ENCODE measurements around the gene POLR3K.
"Not testable (repeated sequence)": the region's sequence is repeated elsewhere in the genome, so short reads cannot be mapped to it uniquely, and the experiment has no call there.

Gene POLR3K

GRCh38 chr16:42069-42457 is 11.3 kb downstream of the POLR3K start:
- DNase-seq = no peak

GRCh38 chr16:41439-42068 is 11.9 kb downstream of the POLR3K start:
- no peak for DNase-seq

DNA sequence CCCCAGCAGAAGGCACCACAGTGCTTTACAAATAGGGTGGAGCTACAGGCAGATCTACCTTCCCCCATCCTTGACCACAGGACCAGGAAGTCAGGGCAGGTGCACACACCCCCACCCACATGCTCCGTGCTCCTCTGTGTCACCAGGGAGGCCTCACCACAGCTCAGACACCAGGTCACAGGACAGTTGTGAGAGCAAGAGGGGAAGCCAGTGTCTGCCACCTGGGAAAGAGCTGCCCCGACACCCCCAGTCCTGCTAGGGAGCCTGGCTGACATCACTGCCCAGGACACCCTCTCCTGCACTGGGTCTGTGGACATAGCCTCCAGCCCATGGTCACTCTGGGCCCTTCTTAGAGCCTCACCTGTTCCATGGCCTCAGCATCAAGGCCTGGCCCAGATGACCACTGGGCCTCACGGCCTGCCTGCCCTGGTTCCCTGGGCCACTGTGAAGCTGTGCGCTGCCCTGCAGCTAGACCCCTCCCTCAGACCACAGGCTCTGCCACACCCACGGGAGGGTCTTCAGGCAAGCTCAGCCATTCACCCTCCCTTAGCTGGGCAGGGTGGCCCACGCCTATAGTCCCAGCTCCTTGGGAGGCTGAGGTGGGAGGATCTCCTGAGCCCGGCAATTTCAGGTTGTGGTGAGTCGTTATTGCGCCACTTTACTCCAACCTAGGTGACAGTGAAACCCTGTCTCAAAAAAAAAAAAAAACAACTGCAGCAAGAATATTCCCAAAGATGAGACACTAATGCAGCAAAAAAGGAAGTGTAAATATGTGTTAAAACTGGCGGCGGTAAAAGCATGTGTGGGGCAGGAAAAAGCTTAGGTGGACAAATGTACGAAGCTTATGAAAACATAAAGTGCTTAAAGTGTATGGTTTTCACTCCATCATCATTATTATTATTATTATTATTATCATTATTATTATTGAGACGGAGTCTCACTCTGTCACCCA is 14.2 kb downstream of the POLR3K start:
- DNase-seq = peak; percentile 47

DNA sequence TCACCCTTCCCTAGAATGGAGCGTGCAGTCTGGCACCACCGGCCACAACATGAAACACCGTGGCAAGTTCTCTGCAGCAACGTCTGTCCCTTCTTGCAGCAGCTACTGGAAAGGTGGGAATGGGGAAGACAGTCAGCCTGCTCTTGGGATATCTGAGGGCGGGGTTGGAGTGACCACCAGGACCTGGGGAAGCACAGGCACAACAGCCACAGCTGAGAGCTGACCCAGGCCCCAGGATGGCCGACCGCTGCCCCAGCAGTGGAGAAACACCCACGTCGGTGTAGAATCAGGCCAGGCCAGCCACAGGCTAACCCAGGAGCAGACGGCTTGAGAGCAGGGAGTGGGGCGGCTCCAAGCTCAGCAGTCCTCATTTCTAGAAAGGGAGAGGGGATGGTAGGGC is 15.2 kb downstream of the POLR3K start:
- DNase-seq = not testable (repeated sequence)

DNA sequence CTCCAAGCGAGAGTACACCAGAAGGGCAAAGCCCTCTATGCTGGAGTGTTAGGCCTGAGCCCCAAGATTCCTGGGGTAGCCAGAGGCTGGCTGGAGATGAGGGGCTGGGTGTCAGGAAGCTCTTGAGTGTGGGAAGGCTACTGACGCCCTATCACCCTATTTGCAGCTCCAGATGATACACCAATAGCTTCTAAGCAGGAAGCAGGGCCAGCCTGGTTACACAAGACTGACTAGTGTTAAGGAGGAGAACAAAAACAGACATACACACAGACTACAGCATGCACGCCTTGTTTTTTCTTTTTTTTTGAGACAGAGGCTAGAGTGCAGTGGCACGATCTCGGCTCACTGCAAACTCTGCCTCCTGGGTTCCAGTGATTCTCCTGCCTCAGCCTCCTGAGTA is 15.9 kb downstream of the POLR3K start:
- peak; percentile 59 for DNase-seq

GRCh38 chr16:36336-36984 is 16.9 kb downstream of the POLR3K start:
- DNase-seq = no peak

DNA sequence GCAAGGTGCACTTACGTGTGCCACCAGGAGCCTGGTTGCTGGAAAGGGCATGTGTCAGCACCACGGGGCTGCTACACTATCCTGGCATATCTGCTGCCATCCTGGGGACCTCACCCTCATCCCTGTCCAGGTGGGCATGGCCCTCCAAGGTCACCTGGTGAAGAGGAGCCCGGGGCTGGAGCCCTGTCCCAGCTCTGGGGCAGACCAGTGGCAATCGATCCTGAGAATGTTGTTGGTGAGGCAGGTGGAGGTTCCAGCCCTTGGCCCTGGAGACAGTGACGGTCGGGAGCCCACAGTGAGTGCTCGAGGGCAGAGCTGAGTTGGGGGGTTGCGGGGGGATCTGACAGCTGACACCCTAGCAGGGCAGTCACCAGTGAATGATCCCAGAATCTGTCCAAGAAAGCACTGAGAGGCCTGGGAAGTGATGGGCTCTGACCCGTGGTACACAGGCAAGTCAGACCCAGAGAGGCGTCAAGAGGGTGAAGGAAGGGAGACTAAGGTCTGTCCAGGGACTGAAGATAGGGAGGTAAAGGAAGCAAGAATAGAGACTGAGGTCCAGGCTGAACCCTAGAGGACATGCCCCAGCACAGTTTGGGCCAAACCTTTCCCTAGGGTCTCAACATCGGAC is 17.6 kb downstream of the POLR3K start:
- no peak for DNase-seq

DNA sequence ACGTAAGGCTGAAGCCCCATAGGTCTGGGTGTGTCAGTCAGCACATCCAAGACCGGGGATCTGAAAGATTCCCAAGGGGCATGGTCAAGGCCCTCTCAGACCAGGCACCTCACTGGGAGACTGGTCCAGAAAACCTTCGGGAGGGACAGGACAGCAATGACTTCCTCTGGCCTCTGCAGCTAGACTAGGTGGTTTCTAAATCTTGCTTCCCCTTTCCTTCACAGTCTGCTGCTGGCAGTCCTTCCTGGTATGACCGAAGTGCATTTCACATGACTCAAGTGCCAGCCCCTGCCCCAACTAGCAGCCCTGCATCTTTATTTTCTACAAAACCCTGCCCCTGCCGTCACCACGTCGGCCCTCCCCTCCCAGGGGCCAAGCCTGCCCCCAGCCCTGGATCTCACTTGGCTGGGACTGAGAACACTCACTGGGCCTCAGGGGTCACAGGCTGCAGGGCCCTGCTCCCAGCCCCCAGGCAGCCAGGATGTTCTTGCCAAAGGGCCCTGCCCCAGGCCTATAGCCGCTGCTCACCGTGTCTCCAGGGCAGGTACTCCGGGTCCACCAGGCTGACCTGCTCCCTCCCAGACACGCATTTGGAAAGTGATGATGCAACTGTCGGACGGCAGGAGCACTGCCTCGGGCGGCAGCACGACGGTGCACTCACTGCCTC is 18.3 kb downstream of the POLR3K start:
- peak; percentile 84 for DNase-seq

- no peak for DNase-seq
Measured at GRCh38 chr16:34648-34987, 18.8 kb downstream of the POLR3K start.

DNA sequence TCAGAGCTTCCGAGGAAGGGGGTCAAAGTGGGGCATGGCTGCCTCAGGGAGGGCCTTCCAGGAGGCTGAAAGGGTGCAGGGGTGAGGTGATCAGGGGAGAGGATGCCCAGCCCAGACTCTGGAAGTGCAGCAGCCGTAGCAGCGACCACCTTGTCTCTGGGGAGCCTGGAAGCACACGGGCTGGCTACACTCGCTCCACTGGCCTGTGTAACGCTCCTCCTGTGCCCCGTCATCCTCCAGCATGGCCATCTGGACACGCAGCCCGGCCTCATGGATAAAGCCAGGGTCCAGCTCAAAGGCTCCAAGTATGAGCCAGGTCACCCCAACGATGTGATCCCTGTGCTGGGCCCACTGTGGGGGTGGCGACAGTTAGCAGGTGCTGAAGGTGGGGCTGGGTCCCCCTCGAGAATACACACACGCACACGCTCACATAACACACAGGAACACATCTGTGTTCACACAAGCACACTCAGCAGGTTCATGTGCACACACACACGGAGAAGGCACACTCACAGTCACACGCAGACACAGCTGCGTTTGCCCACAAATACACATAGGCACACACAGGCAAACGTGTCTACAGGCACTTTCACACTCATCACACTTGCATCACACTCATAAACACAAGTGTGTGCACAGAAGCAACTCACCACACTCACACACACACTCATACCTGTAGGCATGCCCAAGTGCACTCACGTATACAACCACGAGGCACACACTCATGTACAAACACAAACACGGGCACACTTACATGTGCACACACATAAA is 19.3 kb downstream of the POLR3K start:
- no peak for DNase-seq

GRCh38 chr16:33154-33876 is 20.1 kb downstream of the POLR3K start:
- DNase-seq = not testable (repeated sequence)

DNA sequence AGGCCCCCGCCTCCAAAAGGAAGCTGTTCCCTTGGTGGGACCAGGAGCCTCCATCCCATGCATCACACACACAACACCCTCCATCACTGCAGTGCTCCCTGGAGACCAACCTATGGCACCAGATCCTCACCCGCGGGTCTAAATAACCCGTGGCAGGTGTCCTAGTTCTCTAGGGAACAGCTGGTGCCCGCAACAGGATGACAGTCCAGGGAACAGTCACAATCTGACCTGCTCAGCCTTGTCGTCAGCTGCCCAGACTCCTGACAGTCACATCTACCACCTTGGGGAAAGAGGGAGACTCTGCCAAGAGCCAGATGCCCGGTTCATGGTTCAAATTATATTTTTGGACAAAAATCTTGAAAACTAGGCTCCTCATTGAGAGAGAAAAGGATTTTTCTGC is 22.8 kb downstream of the POLR3K start:
- DNase-seq = not testable (repeated sequence)

DNA sequence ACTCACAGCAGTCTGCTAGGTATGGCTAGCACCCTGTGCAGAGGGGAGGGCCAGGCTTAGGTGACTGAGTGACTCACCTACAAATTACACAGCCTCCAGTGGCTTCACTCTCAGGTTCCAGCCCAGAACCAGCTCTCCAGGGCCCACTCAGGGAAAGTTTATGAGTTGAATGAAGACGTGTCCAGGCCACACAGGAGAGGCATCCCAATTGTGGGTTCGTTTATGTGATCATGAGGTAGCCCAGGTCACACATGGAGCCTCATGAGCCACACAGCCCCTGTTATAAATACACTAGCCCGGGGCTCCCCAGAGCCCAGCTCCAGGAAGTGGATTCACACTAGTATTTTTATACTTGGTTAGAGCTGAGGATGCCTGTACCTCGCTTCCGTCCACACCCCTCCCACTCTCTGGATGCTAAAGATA is 27.5 kb downstream of the POLR3K start:
- not testable (repeated sequence) for DNase-seq

DNA sequence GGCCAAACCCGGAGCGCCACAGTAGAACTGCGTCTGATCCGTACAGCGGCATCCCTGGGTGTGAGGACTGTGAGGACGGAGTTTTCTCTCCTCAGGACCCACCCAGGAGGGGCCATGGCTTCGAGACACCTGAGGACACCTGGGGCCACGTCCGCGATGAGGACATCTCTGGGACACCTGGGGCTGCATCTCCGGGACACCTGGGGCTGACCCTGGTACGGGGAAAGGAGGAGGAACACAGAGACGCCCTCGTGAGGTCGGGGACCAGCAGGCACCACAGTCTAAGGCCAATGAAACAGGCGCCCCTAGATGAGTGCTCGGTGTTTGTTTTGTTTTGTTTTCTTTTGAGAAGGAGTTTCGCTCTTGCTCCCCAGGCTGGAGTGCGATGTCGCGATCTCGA is 29.3 kb downstream of the POLR3K start:
- DNase-seq = not testable (repeated sequence)

GRCh38 chr16:20886-21285 is 32.5 kb downstream of the POLR3K start:
- not testable (repeated sequence) for DNase-seq

DNA sequence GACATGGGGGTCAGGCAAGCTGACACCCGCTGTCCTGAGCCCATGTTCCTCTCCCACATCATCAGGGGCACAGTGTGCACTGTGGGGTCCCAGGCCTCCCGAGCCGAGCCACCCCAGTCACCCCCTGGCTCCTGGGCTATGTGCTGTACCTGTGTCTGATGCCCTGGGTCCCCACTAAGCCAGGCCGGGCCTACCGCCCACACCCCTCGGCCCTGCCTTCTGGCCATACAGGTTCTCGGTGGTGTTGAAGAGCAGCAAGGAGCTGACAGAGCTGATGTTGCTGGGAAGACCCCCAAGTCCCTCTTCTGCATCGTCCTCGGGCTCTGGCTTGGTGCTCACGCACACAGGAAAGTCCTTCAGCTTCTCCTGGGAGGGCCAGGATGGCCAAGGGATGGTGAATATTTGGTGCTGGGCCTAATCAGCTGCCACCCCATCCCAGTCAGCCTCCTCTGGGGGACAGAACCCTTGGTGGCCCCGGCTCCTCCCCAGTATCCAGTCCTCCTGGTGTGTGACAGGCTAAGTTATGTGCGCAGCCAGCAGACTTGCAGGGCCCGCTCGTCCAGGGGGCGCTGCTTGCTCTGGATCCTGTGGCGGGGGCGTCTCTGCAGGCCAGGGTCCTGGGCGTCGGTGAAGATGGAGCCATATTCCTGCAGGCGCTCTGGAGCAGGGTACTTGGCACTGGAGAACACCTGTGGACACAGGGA is 36.2 kb downstream of the POLR3K start:
- DNase-seq = not testable (repeated sequence)

DNA sequence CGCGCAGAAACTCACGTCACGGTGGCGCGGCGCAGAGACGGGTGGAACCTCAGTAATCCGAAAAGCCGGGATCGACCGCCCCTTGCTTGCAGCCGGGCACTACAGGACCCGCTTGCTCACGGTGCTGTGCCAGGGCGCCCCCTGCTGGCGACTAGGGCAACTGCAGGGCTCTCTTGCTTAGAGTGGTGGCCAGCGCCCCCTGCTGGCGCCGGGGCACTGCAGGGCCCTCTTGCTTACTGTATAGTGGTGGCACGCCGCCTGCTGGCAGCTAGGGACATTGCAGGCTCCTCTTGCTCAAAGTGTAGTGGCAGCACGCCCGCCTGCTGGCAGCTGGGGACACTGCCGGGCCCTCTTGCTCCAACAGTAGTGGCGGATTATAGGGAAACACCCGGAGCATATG is 42.6 kb downstream of the POLR3K start:
- DNase-seq = peak; percentile 85

- no peak for DNase-seq
Measured at GRCh38 chr16:9903-10665, 43.3 kb downstream of the POLR3K start.
